ENCODE measurements around the gene KLHDC10.
"Not testable (repeated sequence)": the region's sequence is repeated elsewhere in the genome, so short reads cannot be mapped to it uniquely, and the experiment has no call there.

Gene KLHDC10

GRCh38 chr7:130123501-130123900 lies 53.2 kb downstream of the KLHDC10 start:
- DNase-seq: no peak

GRCh38 chr7:130124711-130125110 lies 54.4 kb downstream of the KLHDC10 start:
- no peak for DNase-seq

GRCh38 chr7:130126840-130127239 lies 56.5 kb downstream of the KLHDC10 start:
- DNase-seq: not testable (repeated sequence)

GRCh38 chr7:130127404-130127803 lies 57.1 kb downstream of the KLHDC10 start:
- no peak for DNase-seq

- DNase-seq: no peak
Observed at GRCh38 chr7:130127821-130128317, 57.5 kb downstream of the KLHDC10 start.

- DNase-seq: no peak
Observed at GRCh38 chr7:130129011-130129411, 58.7 kb downstream of the KLHDC10 start.

GRCh38 chr7:130131191-130131834 lies 61.0 kb downstream of the KLHDC10 start:
- DNase-seq: no peak

- no peak for DNase-seq
Observed at GRCh38 chr7:130131964-130132875, 61.9 kb downstream of the KLHDC10 start.

GRCh38 chr7:130133029-130133782 lies 62.9 kb downstream of the KLHDC10 start:
- no peak for DNase-seq

GRCh38 chr7:130134106-130134636 lies 63.8 kb downstream of the KLHDC10 start:
- no peak for DNase-seq

- no peak for DNase-seq
Observed at GRCh38 chr7:130134726-130135125, 64.4 kb downstream of the KLHDC10 start.

GRCh38 chr7:130135208-130136205 lies 65.2 kb downstream of the KLHDC10 start:
- no peak for DNase-seq

- no peak for DNase-seq
Observed at GRCh38 chr7:130136579-130137167, 66.3 kb downstream of the KLHDC10 start.

- DNase-seq: no peak
Observed at GRCh38 chr7:130137207-130137606, 66.9 kb downstream of the KLHDC10 start.

GRCh38 chr7:130139193-130139960 lies 69.0 kb downstream of the KLHDC10 start:
- DNase-seq: no peak

GRCh38 chr7:130140551-130141160 lies 70.3 kb downstream of the KLHDC10 start:
- no peak for DNase-seq

GRCh38 chr7:130141161-130141883 lies 71.0 kb downstream of the KLHDC10 start:
- DNase-seq: peak; percentile 94

GRCh38 chr7:130141884-130142653 lies 71.7 kb downstream of the KLHDC10 start:
- peak; percentile 74 for DNase-seq

Measured in retina (tissue), 1 donor.